Measurements from ENCODE around the gene JOSD1.

JOSD1 gene

DNA sequence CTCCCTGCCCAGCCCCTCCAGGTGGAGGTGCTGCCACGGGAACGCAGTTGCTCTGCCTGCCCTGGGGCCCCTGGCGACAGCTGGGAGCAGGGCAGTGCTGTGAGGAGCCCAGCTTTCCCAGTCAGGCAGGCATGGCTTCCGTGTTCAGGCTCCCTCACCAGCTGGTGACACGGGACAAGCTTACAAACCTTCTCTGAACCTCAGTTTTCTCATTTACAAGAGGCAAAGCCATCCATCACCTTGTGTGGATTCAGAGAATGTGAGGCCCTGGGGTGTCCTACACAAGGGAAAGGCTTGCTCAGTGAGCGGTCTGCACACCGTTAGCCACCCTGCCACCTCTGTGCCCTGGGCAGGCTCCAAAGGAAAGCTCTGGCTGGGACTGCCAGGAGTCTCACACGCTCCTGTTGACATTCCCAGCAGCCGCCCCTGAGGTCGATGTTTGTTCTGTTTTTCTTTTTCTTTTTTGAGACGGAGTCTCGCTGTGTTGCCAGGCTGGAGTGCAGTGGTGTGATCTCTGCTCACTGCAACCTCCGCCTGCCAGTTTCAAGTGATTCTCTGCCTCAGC, 31.6 kb upstream of the JOSD1 start:
- no peak for DNase-seq

DNA sequence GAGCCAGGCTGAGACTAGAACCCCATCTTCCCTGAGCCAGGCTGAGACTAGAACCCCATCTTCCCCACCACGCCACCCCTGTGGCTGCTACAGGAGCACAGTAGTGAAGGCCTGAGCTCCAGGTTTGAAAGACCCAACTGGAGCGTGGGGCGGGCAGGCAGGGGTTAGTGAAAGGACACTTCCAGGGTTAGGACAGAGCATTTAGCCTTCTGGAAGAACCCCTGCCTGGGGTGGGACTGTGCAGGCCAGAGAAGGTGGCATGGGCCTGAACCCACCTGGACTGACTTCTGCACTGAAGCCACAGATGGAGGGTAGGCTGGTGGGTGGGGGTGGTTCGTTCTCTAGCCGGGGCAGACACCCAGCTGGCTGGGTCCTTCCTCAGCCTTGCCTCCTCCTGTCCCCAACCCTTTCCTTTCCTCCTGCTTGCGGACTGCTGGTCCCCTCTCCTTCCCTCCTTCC, 31.0 kb upstream of the JOSD1 start:
- no peak for DNase-seq

DNA sequence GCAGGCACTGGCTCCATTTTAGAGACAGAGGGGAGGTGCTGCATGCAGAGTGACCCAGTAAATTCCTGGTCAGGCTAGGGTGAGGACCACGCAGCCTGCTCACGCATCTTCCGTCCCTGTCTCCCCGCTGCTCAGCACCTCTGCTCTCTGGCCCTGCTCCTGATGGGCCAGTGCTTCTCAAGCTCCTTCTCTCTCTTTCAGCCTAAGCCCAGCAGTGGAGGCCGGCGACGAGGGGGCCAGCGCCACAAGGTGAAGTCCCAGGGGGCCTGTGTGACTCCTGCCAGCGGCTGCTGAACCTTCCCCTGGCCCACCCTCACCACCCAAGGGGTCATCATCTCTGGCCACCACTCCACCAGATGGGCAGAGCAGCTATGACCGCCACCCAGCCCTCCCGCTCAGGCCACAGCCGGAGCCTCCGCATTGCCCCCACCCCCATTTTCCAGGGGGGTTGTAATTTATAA, 29.7 kb upstream of the JOSD1 start:
- no peak for DNase-seq

DNA sequence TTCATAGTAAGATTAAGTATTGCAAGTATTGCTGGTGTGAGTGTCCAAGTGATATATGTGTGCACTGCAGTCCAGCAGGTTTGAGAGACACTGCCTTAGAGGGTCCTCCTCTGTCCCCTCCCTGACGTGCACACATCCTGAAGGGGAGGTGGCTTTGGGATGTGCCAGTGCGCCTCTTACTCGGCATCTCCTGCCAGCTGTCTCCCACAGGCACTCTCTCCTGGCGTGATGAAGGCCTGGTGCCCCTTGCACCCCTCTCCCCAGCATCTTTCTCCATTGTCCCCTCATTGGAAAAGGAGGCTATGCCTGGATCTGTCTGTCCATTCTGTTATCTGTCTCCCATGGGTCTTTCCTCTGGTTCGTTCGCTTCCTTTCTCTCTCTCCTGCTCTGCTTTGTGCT, 29.2 kb upstream of the JOSD1 start:
- DNase-seq, result no peak

DNA sequence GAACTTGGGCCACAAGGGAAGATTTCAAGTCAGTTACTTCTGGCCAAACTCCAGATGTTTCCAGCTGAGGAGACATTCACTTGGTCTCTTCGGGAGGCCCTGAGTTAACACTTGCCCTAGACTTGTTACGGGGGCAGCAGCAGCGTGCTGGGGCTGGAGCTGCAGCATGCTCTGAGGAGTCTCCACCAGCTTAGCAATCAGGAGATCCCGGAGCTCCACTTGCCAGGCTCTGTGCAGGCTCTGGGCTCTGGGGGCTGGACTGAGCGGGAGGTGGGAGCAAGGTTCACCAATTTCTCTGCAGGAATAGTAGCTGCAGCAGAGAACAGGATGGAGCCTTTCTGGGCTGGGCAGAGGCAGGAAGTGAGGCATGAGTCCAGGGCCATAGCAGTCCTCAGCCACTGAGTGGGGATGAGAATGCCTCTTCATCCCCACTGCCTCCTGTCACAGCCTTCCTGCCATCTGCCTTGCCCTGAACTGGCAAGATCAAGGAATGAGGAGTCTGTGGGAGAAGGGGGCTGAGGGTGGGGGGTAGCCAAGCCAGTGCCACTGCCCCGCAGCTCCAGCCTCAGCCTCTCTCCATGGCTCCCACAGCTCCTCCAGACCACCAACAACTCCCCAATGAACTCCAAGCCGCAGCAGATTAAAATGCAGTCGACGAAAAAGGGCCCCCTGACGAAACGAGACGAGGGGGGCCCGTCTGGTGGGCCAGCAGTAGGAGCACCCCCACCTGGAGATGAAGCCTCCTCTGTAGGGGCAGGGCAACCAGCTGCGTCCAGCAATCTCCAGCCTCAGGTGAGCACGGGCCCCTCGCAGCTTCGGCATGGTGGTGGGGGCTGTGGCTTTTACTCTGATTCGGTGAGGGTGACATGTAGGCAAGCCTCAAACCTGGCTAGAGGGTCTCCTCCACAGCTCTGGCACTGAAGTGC, 28.4 kb upstream of the JOSD1 start:
- DNase-seq, result no peak

DNA sequence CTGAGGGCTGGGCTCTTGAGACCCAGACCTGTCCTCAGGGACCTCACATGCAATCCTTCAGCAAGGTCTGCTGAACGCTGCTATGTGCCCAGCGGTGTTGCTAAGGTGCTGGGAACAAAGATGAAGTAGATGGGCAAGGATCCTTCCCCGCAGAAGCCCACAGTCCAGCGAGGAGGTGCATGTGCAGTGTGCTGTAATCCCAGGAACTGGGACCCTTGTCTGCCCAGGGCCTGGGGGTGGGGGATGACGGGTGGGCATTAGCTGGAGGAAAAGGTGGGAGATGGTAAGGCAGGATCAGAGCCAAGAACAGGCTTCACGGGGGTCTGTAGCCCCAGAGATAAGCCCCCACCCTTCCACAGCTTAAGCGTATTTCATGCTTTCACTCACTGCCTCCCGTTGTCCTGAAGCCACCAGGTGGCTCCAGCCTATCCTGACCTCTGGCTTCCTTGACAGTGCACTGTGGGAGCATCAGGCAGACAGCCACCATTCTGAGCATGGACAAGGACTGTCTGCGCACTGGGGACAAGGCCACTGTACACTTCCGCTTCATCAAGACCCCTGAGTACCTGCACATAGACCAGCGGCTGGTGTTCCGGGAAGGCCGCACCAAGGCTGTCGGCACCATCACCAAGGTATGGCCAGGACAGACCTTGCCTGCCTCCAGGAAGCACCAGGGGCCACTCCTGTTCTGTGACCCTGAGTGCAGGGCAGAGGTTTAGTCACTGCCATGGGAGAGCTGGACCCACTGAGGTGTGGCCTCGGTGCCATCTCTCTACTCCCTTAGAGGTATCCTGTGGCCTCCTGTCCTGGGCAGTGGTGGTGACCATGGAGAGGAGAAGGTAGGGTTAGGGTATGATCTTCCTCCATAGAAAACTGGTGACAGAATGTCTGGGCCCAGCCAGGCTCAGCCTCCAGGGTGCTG, 27.0 kb upstream of the JOSD1 start:
- DNase-seq, result no peak

DNA sequence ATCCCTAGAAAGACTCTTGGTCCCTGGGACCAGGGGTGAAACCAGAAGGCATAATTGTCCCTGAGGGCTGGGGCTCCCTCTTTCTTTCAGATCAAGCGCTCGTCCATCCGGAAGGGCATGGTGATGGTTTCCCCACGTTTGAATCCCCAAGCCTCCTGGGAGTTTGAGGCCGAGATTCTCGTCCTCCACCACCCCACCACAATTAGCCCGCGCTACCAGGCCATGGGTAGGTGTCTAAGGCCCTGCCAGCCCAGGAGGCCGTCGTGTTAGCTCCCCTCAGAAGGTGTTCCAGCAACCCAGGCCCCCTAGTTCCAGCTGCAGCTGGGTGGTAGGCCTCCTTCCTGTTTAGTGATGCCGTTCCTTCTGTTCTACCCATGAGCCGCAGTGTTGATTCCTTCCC, 26.4 kb upstream of the JOSD1 start:
- DNase-seq, result no peak

DNA sequence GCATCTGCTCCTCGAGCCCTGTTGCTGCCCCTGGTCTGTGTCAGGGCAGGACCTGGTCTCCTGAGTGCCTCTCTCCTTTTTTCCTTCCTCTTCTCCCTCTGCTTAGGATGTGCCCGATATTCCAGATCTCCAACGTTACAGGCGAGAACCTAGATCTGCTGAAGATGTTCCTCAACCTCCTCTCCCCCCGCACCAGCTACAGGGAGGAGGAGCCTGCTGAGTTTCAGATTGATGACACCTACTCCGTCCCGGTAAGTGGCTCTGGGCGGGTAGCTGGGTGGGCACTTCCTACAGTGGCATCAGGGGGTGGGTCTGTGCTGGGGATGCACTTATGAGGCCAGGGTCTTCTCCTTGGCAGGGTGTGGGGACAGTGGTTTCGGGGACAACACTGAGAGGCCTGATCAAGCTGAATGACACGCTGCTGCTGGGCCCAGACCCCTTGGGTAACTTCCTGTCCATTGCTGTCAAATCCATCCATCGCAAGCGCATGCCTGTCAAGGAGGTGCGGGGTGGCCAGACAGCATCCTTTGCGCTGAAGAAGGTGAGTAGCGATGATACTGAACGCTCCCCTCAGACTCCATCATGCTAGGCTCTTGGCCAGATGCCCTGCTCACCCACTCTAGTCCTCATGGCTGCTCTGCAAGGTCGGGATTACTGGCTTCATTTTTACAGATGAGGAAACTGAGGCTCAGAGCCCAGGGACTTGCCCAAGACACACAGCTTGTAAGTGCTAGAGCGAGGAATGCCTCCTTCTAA, 25.3 kb upstream of the JOSD1 start:
- no peak for DNase-seq

DNA sequence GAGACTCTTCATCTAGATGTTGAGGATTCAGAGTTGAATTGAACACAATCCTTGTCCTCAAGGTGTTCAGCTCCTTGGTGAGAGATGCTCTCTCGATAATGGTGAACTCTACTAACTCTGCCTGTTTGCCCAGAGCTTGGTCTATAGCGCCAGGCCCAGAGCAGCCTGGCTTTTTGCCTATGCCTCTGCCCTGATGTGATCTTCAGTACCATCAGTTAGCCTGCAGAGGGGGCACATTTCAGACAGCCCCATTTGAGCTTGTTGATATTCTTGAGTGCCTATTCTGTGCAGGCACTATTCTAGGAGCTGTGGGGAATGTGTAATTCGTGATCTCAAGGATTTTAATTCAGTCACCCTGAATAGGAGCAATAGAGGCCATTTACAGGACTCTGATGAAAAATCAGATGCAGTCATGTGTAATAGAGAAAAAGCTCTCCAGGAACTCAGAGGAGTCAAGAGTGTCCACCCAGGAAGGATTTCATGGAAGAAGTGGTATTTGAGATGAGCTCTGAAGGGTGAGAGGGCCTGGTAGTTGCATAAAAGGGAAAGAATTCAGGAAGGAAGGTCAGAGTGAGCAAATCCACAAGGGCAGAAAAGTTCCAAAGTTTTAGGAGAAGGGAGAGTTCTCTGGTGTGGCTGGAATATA, 24.3 kb upstream of the JOSD1 start:
- no peak for DNase-seq

DNA sequence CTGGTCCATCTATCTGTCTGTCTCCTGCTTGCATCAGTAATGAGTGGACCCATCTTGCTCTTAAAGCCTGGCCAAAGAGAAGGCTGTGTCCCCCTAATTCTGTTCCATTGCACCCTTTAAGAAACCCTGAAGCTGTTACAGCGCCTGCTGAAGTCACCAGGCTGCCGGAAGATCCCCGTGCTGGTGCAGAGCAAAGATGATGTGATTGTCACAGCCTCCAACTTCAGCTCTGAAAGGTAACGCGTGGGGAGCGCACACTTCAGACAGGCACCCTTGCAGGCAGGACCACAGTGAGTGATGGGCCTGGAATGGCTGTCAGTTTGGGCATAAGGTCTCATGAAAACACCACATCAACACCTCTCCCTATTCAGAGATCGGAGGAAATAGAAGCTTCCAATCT, 23.4 kb upstream of the JOSD1 start:
- no peak for DNase-seq

DNA sequence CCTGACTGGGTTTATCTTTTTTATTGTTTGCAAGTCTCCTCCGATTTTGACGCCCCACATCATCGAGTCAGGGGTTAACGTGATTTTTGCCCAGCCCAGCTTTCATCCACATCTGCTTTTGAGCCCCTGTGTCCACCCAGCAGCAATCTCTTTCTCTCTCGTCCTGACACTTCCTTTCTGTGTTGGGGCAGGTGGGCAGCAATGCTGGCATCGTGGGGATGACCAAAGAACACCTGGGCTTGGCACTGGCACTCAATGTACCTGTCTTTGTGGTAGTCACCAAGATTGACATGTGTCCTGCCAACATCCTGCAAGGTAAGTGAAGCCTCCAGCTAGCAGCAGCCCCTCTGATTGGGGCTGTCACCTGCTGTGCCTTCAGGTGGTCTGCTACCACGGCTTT, 20.8 kb upstream of the JOSD1 start:
- DNase-seq, result no peak

DNA sequence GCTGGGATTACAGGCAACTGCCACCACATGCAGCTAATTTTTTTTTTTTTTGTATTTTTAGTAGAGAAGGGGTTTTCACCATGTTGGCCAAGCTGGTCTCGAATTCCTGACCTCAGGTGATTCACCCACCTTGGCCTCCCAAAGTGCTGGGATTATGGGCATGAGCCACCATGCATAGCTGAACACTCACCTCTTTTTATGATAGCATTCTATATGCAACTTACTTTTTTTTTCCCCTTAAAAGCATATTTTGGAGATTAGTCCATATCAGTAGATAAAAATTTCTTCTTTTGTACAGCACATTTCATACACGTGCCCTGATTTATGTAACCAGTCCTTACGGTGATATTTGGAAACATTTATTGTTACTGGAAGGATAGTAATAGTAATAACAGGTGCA, 19.6 kb upstream of the JOSD1 start:
- no peak for DNase-seq

DNA sequence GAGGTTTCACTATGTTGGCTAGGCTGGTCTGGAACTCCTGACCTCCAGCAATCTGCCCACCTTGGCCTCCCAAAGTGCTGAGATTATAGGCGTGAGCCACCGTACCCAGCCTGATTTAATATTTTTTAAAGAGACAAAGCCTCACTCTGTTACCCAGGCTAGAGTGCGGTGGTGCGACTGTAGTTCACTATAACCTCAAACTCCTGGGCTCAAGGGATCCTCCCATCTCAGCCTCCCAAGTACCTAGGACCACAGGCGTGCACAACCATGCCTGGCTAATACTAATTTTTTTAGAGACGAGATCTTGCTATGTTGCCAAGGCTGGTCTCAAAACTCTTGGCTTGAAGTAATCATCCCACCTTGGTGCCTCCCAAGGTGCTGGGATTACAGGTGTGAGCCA, 18.5 kb upstream of the JOSD1 start:
- no peak for DNase-seq

DNA sequence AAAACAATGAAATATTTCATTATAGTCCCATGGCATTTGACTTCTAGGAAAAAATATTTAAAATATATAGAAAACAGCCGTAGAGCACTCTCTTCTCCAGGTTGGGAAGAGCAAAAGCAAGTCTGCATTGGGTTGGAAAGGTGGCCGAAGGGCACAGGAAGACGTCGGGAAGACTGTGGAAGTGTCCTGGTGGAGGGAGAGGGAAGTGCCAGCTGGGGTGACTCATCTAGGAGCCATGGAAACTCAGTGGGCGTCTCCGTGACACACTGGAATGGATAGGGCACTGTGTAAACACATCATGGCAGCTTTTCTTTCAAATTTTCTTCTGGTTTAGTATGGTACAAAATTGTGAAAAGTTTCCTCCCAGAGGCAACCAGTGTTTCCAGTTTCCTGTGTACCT, 17.7 kb upstream of the JOSD1 start:
- no peak for DNase-seq

DNA sequence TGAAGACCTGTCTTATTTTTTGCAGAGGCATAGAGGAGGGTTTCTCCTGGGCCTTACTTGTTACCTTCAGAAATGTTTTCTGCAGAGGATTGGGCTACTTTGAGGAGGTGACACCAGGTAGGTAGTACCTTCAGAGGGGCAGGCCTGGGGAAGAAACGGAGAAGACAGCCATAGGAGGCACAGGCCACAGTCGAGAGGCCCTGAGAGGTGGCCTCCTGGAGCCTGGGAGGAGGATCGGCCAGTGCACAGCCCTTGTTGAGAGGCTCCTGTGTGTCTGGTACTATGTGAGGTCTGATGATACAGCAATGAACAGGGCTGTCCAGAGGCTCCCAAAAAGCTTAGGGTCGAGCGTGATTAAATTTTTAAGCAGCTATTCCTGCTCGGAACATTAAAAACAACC, 16.5 kb upstream of the JOSD1 start:
- DNase-seq, result no peak

DNA sequence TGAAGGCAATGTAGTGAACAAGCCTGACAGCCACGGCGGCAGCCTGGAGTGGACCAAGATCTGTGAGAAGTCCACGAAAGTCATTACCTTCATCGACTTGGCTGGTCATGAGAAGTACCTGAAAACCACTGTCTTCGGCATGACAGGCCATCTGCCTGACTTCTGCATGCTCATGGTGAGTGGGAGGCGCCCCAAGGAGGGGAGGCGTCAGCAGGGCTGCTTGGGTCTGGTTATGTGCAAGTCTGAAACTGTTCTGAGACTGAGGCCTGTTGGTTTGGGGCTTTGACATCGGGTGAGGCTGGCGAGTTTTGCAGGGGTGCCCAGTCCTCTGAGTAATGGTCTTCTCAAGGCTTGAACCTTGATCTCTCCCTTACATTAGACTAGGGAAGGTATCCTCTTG, 16.1 kb upstream of the JOSD1 start:
- DNase-seq, result no peak

DNA sequence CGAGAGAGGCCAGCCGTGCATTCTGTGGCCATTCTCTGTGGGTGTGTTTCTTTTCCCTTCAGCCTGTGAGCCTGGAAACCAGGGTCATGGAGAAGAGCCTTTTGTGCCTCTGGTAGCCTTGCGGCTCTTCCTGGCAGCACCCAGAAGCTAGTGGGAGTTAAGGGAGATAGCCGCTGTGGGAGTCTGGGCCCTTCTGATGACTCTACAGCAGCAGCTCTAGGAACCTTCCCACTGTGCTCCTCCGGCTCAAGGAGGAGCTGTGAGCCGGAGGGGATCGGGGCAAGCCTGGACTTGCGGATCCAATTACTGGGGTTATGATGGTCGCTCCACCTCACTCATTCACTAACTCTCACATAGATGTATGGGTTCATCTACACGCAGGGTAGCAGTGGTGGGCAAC, 15.5 kb upstream of the JOSD1 start:
- DNase-seq, result no peak

DNA sequence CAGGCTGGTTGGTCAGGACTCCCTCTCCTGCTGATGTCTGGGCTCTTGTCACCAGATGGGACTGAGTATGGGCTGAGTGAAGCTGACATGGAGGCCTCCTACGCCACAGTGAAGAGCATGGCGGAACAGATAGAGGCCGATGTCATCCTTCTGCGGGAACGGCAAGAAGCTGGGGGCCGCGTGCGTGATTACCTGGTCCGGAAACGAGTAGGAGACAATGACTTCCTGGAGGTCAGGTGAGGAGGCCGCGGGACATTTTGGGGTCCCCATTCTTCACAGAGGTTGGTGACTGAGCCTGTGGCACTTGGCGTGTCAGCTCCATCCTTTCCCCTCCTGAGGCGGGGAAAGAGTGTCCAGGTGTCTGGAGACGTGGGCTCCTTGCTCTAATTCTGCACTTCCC, 15.1 kb upstream of the JOSD1 start:
- DNase-seq, result no peak

DNA sequence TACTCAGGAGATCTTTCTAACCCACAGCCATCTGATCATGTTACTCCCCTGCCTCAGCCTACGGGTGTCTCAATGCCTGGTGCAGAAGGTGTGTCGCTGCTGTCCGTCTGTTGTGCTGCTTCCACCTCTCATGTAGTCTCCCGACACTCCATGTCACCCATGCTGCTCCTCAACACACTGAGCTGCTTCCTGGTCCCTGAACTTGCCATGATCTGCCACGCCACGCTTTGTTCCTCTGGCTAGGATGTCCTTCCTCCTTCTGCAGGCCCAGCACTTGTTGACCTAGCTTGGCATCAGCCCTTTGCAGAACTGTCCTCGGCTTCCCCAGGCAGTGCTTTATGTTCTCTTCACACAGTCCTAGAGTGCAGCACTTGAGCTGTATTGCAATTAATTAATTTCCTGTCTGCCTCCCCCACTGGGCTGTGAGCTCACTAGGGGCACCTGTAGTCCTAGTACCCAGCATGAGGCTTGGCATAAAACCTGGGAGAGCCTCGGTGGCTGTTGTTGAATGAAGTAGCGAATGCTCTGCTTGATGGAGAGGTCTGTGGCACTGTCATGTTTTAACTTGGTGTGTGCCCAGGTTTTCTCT, 14.5 kb upstream of the JOSD1 start:
- no peak for DNase-seq

DNA sequence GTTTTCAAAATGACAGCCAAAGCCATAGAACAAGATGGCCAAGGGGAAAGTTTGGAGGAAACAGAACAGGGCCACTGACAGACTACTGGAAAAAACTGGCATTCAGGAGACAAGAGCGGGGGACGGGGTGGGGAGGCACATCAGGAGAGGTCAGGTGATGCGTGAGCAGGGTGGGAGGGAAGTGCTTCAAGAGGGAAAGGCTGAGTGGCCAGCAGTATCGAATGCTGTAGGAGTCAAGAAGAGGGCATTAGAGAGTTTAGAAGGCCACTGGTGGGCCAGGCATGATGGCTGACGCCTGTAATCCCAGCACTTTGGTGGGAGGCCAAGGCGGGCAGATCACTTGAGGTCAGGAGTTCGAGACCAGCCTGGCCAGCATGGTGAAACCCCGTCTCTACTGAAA, 13.2 kb upstream of the JOSD1 start:
- DNase-seq, result no peak

DNA sequence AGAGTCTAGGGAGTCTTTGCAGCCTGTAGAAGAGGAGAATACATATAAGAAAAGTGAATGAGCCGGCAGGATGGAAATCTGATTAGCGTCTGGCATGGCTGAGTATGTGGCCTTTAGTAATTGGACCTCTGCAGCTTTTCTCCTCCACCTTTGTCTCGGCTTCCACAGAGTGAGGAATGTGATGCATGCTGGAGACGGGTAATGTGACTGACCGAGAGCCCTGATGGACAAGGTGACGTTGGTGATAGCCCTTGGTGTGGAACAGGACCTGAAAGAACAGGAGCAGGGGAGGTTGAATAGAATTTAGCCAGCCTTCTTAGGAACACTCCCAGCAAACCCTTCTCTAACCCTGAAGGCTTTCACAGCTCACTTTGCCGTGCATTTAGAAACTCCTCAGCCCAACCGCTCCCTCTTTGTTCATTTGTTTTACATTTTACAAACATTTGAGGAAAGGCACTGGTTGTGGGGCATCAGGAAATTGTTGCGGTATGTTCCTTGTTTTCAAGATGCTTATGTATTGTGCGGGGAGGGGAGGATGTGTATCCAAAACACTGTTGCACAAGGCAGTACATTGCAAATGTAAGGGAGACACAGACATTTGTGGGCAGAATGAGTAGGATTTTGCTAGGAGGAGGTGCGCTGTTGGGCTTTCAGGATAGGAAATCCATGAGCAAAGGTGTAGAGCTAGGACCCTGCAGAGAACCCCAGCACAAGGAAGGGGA, 11.9 kb upstream of the JOSD1 start:
- no peak for DNase-seq

Measured in activated naive CD4-positive, alpha-beta T cell (primary cell).